SK-N-SH (cell line): ENCODE results near the gene PPDPF.

Experiments used
- EZH2phosphoT487 ChIP-seq: fragments of 200-600 bp; sonication (generic); IDR thresholded peaks from 2 replicates; pipeline ENCODE4 v1.6.1; 2017; ENCODE audit warnings: low read depth, mixed run types, mild to moderate bottlenecking, antibody characterized with exemption, moderate library complexity, borderline replicate concordance
- GABPA ChIP-seq: IDR thresholded peaks from 2 replicates; pipeline ENCODE4 v1.4.0; 2012; ENCODE audit warnings: low read depth, mild to moderate bottlenecking
- MXI1 ChIP-seq: IDR thresholded peaks from 2 replicates; pipeline ENCODE4 v1.6.1; 2012; ENCODE audit warnings: mild to moderate bottlenecking, low read depth, low read length, improper control_type of control experiment
- NFIC ChIP-seq: IDR thresholded peaks from 2 replicates; pipeline ENCODE4 v1.4.0; 2012; ENCODE audit warnings: borderline replicate concordance
- NRF1 ChIP-seq: IDR thresholded peaks from 2 replicates; pipeline ENCODE4 v1.6.1; 2012; ENCODE audit warnings: low read depth, mild to moderate bottlenecking, low read length
- RFX5 ChIP-seq: IDR thresholded peaks from 2 replicates; pipeline ENCODE4 v1.6.1; 2012; ENCODE audit warnings: mild to moderate bottlenecking, improper control_type of control experiment, low read length
- SMC3 ChIP-seq: IDR thresholded peaks from 2 replicates; pipeline ENCODE4 v1.6.1; 2012; ENCODE audit warnings: low read depth, low read length, improper control_type of control experiment
- TCF12 ChIP-seq: IDR thresholded peaks from 2 replicates; pipeline ENCODE4 v1.4.0; 2012
- TF ChIP-seq, protein P1 (sequence below): fragments of 200-600 bp; sonication (generic); IDR thresholded peaks from 2 replicates; pipeline ENCODE4 v1.6.1; 2017; ENCODE audit warnings: antibody characterized with exemption, mild to moderate bottlenecking, moderate library complexity
- TF ChIP-seq, protein P2 (sequence below): fragments of 150-350 bp; IDR thresholded peaks from 2 replicates; pipeline ENCODE4 v1.6.1; 2017; ENCODE audit warnings: antibody characterized with exemption, low read length, low read depth, borderline replicate concordance
- TF ChIP-seq, protein P3 (sequence below): IDR thresholded peaks from 2 replicates; pipeline ENCODE4 v1.6.1; 2012; ENCODE audit warnings: mild to moderate bottlenecking, low read depth, low read length, moderate library complexity
- TF ChIP-seq, protein P4 (sequence below): IDR thresholded peaks from 2 replicates; pipeline ENCODE4; 2012

DNA sequence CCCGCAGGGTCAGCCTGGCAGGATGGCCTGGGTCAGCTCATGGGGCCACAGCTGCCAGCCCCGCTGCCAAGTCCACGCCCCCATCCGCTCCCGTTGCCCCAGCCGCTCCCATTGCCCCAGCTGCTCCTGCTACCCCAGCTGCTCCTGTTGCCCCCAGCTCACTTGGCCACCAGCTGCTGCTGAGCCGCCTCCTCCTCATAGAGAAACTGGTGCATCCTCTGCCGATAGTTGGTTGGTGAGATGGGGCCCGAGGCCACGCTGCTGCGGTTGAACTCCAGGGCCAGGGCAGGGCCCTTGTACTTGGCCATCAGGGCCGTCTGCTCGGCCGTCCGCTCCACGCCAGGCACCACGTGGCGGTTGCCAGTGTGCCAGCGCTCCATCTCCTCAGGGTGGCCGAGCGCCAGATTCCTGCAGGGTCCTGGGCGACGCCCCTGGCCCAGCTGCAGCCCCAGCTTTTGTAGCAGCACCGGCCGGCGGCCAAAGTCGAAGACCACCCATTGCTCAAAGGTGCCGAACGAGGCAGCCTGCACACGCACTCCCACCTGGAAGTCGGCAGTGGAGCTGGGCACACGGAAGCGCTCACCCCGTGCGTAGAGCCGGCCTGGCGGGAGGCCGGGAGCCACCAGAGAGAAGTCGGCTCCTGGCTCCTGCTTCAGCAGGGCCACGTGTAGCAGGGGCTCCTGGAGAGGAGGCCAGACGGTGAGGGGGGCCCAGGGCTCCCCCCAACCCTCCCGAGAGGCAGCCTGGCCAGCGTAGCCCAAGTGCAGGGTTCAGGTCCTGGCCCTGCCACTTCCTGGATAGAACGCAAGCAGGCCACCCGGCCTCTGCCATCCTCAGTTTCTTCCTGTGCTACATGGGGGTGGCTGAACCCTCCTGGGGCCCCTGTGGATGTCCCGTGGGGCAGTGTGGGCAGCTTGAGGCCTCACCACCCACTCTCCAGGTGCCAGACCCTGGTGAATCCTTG is 48.7 kb downstream of the PPDPF start:
- TF ChIP-seq NRF1 (no peak), SMC3 (no peak), GABPA (no peak), EZH2phosphoT487 (no peak), NFIC (no peak), TCF12 (no peak), MXI1 (no peak), RFX5 (no peak)
- TF ChIP-seq, protein P1, sequence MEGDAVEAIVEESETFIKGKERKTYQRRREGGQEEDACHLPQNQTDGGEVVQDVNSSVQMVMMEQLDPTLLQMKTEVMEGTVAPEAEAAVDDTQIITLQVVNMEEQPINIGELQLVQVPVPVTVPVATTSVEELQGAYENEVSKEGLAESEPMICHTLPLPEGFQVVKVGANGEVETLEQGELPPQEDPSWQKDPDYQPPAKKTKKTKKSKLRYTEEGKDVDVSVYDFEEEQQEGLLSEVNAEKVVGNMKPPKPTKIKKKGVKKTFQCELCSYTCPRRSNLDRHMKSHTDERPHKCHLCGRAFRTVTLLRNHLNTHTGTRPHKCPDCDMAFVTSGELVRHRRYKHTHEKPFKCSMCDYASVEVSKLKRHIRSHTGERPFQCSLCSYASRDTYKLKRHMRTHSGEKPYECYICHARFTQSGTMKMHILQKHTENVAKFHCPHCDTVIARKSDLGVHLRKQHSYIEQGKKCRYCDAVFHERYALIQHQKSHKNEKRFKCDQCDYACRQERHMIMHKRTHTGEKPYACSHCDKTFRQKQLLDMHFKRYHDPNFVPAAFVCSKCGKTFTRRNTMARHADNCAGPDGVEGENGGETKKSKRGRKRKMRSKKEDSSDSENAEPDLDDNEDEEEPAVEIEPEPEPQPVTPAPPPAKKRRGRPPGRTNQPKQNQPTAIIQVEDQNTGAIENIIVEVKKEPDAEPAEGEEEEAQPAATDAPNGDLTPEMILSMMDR = no peak
- TF ChIP-seq, protein P2, sequence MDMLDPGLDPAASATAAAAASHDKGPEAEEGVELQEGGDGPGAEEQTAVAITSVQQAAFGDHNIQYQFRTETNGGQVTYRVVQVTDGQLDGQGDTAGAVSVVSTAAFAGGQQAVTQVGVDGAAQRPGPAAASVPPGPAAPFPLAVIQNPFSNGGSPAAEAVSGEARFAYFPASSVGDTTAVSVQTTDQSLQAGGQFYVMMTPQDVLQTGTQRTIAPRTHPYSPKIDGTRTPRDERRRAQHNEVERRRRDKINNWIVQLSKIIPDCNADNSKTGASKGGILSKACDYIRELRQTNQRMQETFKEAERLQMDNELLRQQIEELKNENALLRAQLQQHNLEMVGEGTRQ = no peak
- TF ChIP-seq, protein P3, sequence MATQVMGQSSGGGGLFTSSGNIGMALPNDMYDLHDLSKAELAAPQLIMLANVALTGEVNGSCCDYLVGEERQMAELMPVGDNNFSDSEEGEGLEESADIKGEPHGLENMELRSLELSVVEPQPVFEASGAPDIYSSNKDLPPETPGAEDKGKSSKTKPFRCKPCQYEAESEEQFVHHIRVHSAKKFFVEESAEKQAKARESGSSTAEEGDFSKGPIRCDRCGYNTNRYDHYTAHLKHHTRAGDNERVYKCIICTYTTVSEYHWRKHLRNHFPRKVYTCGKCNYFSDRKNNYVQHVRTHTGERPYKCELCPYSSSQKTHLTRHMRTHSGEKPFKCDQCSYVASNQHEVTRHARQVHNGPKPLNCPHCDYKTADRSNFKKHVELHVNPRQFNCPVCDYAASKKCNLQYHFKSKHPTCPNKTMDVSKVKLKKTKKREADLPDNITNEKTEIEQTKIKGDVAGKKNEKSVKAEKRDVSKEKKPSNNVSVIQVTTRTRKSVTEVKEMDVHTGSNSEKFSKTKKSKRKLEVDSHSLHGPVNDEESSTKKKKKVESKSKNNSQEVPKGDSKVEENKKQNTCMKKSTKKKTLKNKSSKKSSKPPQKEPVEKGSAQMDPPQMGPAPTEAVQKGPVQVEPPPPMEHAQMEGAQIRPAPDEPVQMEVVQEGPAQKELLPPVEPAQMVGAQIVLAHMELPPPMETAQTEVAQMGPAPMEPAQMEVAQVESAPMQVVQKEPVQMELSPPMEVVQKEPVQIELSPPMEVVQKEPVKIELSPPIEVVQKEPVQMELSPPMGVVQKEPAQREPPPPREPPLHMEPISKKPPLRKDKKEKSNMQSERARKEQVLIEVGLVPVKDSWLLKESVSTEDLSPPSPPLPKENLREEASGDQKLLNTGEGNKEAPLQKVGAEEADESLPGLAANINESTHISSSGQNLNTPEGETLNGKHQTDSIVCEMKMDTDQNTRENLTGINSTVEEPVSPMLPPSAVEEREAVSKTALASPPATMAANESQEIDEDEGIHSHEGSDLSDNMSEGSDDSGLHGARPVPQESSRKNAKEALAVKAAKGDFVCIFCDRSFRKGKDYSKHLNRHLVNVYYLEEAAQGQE = no peak
- TF ChIP-seq, protein P4, sequence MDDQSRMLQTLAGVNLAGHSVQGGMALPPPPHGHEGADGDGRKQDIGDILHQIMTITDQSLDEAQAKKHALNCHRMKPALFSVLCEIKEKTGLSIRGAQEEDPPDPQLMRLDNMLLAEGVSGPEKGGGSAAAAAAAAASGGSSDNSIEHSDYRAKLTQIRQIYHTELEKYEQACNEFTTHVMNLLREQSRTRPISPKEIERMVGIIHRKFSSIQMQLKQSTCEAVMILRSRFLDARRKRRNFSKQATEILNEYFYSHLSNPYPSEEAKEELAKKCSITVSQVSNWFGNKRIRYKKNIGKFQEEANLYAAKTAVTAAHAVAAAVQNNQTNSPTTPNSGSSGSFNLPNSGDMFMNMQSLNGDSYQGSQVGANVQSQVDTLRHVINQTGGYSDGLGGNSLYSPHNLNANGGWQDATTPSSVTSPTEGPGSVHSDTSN = no peak
